Neutrophil (primary cell): ENCODE measurements around the gene MRPL58.
A peak's percentile ranks its signal among the peaks of the same experiment; 100 is the strongest.
"Not testable (repeated sequence)": the region's sequence is repeated elsewhere in the genome, so short reads cannot be mapped to it uniquely, and the experiment has no call there.

Source experiments
- H3K27ac ChIP-seq: fragments of 200-600 bp; sonication (generic); 2 replicates; pipeline ENCODE4 v1.5.1; 2016; ENCODE audit warnings: mild to moderate bottlenecking, moderate library complexity
- H3K27me3 ChIP-seq: fragments of 200-600 bp; sonication (generic); 2 replicates; pipeline ENCODE4 v1.6.0; 2016; ENCODE audit warnings: mild to moderate bottlenecking
- H3K36me3 ChIP-seq: fragments of 200-600 bp; sonication (generic); 2 replicates; pipeline ENCODE4 v1.5.1; 2017
- H3K4me1 ChIP-seq, 2 experiments: fragments of 200-600 bp in 1 of 2; sonication (generic) in 1 of 2; 1 replicate in 1 of 2; 2 replicates in 1 of 2; pipeline versions ENCODE4 v1.5.1 to v1.6.1; 2013 to 2016; ENCODE audit warnings: low read depth in 1 of 2, low read length in 1 of 2, mild to moderate bottlenecking in 1 of 2, moderate library complexity in 1 of 2; ENCODE audit not compliant: control insufficient read depth in 1 of 2, insufficient read depth in 1 of 2
- H3K4me3 ChIP-seq, 2 experiments: fragments of 200-600 bp in 1 of 2; sonication (generic) in 1 of 2; 1 replicate in 1 of 2; 2 replicates in 1 of 2; pipeline ENCODE4 v1.5.1; 2013 to 2016; ENCODE audit warnings: low read depth in 1 of 2, low read length in 1 of 2, mild to moderate bottlenecking in 1 of 2, moderate library complexity in 1 of 2
- H3K9me3 ChIP-seq: fragments of 200-600 bp; sonication (generic); 2 replicates; pipeline ENCODE4 v1.5.1; 2016
- CTCF ChIP-seq: fragments of 200-600 bp; sonication (generic); IDR thresholded peaks from 2 replicates; pipeline ENCODE4 v1.5.1; 2016; ENCODE audit warnings: antibody characterized with exemption

The MRPL58 gene

GRCh38 chr17:75012346-75013091, at the start of gene MRPL58:
TSS of gene MRPL58 (plus strand) at chr17:75012670. CDS start at chr17:75012687, 17 bp downstream.
- peaks cover 16 to 18% of the 10 kb centered on the region in 2 experiments for H3K4me1 ChIP-seq
- H3K36me3 ChIP-seq, result no peaks in the 10 kb centered on the region
- H3K4me3 ChIP-seq, result peak within 1 kb of the TSS; percentile 71 to 91
- peak within 1 kb of the TSS; percentile 59 for H3K27ac ChIP-seq
- peak; percentile 73 for TF ChIP-seq CTCF
- H3K9me3 ChIP-seq, result no peaks in the 10 kb centered on the region
- no peaks in the 10 kb centered on the region for H3K27me3 ChIP-seq

- H3K4me1 ChIP-seq, result peaks cover 0 to 6% of the 10 kb centered on the region in 2 experiments
- no peak overlapping the region for H3K4me3 ChIP-seq
- TF ChIP-seq CTCF, result no peak
- H3K27me3 ChIP-seq, result peaks cover 47% of the 10 kb centered on the region
- H3K36me3 ChIP-seq, result no peaks in the 10 kb centered on the region
- no peak overlapping the region for H3K27ac ChIP-seq
- no peaks in the 10 kb centered on the region for H3K9me3 ChIP-seq
These were observed 48.8 kb upstream of the MRPL58 start for GRCh38 chr17:74963656-74964055.

- Histone ChIP-seq H3K36me3 (no peaks in the 10 kb centered on the region), H3K27ac (no peak overlapping the region), H3K27me3 (peaks cover 44% of the 10 kb centered on the region), H3K4me1 (peaks cover 0 to 6% of the 10 kb centered on the region in 2 experiments), H3K9me3 (no peaks in the 10 kb centered on the region), H3K4me3 (no peak overlapping the region)
- no peak for TF ChIP-seq CTCF
These were observed 48.2 kb upstream of the MRPL58 start for GRCh38 chr17:74964246-74964761.

- H3K4me3 ChIP-seq, result no peak overlapping the region
- H3K9me3 ChIP-seq, result no peaks in the 10 kb centered on the region
- H3K36me3 ChIP-seq, result no peaks in the 10 kb centered on the region
- H3K27me3 ChIP-seq, result peaks cover 39% of the 10 kb centered on the region
- no peak overlapping the region for H3K27ac ChIP-seq
- TF ChIP-seq CTCF, result no peak
- H3K4me1 ChIP-seq, result peaks cover 0 to 6% of the 10 kb centered on the region in 2 experiments
These were observed 47.4 kb upstream of the MRPL58 start for GRCh38 chr17:74964988-74965622.

- Histone ChIP-seq H3K27ac (no peak overlapping the region), H3K4me1 (peaks cover 3 to 15% of the 10 kb centered on the region in 2 experiments), H3K4me3 (no peak overlapping the region), H3K9me3 (no peaks in the 10 kb centered on the region), H3K36me3 (no peaks in the 10 kb centered on the region), H3K27me3 (peaks cover 62% of the 10 kb centered on the region)
- no peak for TF ChIP-seq CTCF
These were observed 44.1 kb upstream of the MRPL58 start for GRCh38 chr17:74968361-74968780.

- not testable (repeated sequence) for H3K27ac ChIP-seq, H3K36me3 ChIP-seq, H3K9me3 ChIP-seq, H3K4me3 ChIP-seq
- Histone ChIP-seq H3K27me3 (peaks cover 66% of the 10 kb centered on the region), H3K4me1 (peaks cover 3 to 15% of the 10 kb centered on the region in 2 experiments)
These were observed 43.0 kb upstream of the MRPL58 start for GRCh38 chr17:74969501-74969900.
